Endothelial cell of umbilical vein (primary cell): Measurements from ENCODE around the gene FERMT2.

Experiments used
- EZH2 ChIP-seq: IDR thresholded peaks from 2 replicates; pipeline ENCODE4 v1.6.1; 2012; ENCODE audit warnings: borderline replicate concordance, low read depth, mild to moderate bottlenecking, moderate library complexity, low read length, inconsistent platforms; ENCODE audit not compliant: severe bottlenecking
- POLR2A ChIP-seq: IDR thresholded peaks from 2 replicates; pipeline ENCODE4 v1.6.1; 2012; ENCODE audit warnings: low read depth, mild to moderate bottlenecking, control low read depth, low read length
- TF ChIP-seq, protein P1 (sequence below), 2 donors: IDR thresholded peaks; 1 replicate in 1 of 2; 2 replicates in 1 of 2; pipeline ENCODE4 v1.5.1; 2011; ENCODE audit warnings: low read length in 2 of 2, mild to moderate bottlenecking in 2 of 2, moderate library complexity in 2 of 2, control low read depth in 1 of 2, inconsistent platforms in 1 of 2, low read depth in 1 of 2; ENCODE audit not compliant: insufficient read depth in 1 of 2; ENCODE audit errors: extremely low read depth in 1 of 2
- TF ChIP-seq, protein P2 (sequence below): IDR thresholded peaks from 2 replicates; pipeline ENCODE4 v1.6.1; 2011; ENCODE audit not compliant: insufficient read depth, insufficient read length

DNA sequence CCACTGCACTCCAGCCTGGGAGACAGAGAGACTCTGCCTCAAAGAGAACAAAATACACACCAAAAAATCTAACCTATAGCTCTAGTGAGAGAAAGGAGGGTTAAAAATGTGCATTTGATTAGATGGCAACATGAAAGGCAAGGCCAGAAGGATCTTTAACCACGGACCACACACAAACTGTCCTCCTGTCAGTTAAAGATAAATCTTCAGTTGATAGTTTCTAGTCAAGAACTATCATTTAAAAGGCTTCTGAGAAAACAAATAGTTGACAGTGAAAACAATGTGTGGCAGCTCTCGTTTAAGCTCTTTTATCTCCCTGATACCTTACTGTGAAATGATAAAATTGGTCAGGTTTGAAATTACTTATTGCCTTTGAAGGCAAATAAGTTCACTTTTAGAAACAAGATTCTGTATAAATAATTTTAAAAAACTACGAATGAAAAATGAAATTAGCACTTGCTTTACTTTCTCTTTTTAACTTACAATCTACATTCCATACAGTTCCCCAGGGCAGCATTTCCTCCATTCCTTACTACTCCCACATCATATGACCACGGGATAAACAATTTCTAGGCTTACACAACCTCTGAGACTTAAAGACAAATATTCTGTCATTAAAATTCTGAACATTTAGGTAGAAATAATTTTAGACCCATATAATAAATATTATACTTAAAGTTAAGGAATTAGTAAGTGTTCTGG lies 88.1 kb downstream of the FERMT2 start:
- TF ChIP-seq, protein P1, sequence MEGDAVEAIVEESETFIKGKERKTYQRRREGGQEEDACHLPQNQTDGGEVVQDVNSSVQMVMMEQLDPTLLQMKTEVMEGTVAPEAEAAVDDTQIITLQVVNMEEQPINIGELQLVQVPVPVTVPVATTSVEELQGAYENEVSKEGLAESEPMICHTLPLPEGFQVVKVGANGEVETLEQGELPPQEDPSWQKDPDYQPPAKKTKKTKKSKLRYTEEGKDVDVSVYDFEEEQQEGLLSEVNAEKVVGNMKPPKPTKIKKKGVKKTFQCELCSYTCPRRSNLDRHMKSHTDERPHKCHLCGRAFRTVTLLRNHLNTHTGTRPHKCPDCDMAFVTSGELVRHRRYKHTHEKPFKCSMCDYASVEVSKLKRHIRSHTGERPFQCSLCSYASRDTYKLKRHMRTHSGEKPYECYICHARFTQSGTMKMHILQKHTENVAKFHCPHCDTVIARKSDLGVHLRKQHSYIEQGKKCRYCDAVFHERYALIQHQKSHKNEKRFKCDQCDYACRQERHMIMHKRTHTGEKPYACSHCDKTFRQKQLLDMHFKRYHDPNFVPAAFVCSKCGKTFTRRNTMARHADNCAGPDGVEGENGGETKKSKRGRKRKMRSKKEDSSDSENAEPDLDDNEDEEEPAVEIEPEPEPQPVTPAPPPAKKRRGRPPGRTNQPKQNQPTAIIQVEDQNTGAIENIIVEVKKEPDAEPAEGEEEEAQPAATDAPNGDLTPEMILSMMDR (IDR thresholded peaks at IDR 0.05; ENCODE audit: extremely low read depth in 1 of 2, insufficient read depth in 1 of 2, low read depth in 1 of 2, low read length in 2 of 2): no peak
- TF ChIP-seq POLR2A: no peak
- TF ChIP-seq, protein P2, sequence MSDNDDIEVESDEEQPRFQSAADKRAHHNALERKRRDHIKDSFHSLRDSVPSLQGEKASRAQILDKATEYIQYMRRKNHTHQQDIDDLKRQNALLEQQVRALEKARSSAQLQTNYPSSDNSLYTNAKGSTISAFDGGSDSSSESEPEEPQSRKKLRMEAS: no peak
- TF ChIP-seq EZH2: no peak
